Stimulated activated CD8-positive, alpha-beta memory T cell treated with anti-CD3 and anti-CD28 coated beads, Interleukin-7, amount 100 ng/mL, for 4 hours (primary cell): ENCODE data around the gene VSTM4.

Source experiments
- DNase-seq, 2 donors: peaks; one replicate each; pipeline ENCODE4 v3.0.0-alpha.2; 2020; ENCODE audit warnings: low read depth in 2 of 2

Gene VSTM4

DNA sequence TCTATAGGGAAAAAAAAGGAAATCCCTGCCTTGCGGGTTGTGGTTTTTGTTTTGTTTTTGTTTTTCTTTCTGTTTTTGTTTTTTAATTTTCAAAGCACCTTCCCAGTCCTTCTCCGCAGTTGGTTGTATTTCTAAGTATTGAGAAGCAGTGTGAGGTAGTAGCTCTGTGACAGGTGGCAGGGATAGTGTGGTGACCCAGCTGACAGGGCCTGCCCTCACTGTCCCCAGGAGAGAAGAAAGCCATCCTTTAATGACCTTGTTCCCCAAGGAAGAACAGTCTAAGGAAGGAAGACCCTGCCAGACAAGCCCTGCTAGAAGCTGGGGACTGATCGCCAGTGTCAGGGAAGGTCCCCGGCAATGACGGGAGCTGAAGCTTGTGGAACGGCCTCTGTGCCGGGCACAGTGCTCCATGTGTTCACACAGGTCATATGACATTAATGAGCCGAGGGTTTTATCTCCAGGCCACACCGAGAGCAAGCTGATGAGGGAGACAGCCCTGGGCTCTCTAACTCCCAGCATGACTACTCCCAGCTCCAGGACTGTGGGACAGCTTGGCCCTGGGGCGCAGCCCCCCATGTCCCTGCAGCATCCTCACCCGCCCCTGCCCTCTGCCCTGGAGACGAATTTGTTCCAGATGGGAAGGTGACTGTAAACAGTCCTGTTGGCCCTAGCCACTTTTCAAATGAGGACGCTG lies 106.7 kb downstream of the VSTM4 start:
- no peak for DNase-seq

GRCh38 chr10:49008091-49008490 lies 107.2 kb downstream of the VSTM4 start:
- no peak for DNase-seq

DNA sequence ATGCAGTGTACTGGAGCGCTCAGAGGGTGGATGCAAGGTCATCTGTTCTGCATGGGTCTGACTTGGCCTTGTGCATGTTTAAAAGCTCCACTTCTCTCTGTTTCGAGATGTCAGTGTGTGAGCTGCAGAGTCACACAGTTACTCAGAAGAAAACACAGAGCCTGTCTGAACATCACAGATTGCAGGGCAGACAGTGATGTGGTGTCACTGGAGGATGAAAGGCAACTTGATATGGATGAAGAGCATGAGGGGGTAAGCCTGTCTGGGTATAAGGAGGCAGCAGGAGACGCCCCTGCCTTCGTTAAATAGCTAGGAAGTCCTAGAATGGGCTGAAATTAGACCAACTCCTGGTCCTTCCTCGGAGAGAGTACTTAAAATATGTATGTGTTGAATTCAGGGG lies 108.2 kb downstream of the VSTM4 start:
- no peak for DNase-seq

DNA sequence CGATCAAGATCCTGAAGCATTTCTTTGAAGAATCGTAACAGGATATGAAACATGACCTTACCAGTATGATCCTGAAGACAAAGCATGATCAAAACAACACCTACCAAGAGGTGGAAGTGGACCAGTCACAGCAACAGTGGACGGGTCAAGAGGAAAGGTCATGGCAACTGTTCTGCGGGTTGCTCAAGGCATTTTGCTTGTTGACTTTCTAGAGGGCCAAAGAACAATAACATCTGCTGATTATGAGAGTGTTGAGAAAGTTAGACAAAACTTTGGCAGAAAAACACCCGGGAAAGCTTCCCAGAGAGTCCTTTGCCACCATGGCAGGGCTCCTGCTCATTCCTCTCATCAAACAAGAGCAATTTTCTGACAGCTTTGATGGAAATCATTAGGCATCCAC lies 110.1 kb downstream of the VSTM4 start:
- no peak for DNase-seq

DNA sequence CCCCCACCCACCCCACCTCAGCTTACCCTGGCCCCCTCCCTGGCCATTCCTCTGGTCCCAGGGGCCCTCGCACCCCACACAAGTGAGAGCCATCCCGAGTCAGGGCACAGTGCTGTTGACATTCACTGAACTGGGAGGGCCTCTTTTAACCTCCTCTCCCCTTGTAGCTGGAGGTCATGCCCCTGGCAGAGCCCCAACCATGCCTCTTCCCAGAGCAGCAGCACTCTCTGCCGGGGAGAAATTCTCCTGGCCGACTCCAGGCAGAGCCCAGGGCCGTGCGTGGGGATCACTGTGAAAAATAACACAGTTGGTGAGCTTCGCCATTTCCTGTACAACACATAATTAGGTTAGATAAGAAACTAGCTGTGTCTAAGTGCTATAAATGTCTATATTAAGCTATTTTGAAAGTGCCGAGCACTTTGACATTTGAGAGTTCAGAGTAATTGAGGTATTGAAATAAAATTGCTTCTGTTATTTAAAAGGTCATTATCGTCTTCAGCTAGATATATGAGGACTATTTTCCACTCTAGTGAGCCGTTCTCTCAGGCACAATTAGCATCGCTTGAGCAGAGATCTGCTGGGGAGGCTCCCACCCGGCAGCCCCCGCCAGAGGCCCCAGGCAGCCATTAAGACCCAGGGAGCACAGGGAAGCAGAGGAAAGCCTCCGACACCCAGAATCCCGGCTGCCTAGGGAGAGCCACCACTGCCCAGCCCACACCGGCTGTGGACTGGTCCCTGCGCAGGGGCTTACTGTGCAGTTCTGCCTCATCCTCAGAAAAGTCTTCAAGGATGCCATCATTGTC lies 113.3 kb downstream of the VSTM4 start:
- DNase-seq = no peak

- DNase-seq = no peak
Observed at GRCh38 chr10:49001402-49001801, 113.9 kb downstream of the VSTM4 start.

DNA sequence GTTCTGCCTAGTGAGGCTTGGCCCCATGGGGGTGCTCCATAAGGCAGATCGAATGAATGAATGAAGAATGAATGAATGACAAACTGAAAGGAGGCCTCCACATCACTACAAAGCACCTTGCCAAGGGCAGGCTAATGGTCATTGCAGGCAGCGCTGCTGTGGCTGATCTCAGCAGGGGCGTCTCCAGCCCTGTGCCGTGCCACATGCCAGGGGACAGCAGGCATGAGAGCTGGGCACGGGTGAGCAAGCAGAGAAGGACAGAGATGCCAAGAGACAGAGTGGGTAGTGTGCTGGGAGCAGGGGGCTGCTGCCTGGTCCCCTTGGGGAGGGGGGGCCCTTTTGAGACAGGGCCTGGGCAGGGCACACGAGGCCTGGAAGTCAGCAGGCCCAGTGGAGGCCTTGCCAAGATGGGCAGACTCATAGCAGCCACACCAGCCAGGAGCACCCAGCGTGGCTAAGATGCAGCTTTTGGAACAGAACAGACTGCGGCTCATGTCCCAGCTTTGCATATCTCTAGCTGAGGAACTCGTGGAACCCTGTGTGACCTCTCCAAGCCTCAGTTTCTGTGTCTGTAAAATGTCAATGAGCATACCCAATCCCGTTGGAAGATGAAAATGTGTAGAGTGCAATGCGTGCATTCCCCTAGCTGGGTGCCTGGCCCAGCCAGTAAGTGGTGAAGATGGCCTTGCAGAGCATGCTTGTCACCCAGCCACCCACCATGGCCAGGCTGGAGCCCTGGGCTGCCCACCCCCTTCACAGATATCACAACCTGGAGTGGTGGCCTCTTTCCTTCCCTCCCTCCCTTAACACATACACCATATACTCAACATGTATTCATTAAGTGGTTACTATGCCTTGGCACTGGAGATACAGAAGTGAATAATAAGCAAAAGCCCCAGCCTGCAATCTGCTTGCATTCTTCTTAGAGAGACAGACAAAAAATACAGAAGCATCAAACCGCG lies 114.6 kb downstream of the VSTM4 start:
- no peak for DNase-seq

- no peak for DNase-seq
Observed at GRCh38 chr10:48999346-48999745, 116.0 kb downstream of the VSTM4 start.

DNA sequence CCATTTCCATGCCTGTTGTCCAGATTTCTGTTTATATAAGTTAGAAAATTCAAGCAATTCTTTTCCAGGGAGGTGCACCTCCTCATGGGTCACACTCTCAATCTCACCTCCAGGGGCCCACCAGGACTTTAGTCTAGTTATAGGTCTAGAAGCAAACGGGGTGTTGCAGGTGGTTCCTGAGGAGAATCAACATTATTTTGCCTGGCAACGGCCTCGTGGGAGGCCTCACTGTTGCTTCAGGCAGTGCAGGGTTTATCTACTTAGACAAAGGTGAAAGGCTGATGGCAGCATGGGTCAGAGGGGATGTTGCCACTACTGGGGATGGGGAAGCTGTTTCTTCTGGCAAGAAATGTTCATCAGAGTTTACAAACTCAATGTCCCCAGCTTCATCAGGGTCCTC lies 119.0 kb downstream of the VSTM4 start:
- DNase-seq = no peak

DNA sequence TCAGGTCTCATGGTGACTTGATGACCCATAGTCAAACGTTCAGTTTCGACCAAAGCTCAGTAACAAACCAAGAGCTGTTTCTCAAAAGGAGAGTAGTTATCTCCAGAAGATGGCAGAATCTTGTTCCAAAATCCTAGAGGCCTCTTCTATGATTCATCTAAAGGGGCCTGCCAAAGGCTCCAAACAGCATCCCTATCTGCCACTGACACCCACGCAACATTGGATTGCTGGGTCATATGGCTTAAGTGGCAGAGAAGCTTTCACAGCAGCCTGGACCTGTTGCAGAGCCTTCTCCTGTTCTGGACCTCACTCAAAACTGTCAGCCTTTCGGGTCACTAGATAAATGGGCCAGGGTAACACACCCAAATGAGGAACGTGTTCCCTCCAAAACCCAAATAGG lies 121.7 kb downstream of the VSTM4 start:
- DNase-seq = no peak

- no peak for DNase-seq
Observed at GRCh38 chr10:48990226-48990625, 125.1 kb downstream of the VSTM4 start.

GRCh38 chr10:48985621-48986158 lies 129.6 kb downstream of the VSTM4 start:
- DNase-seq = no peak

GRCh38 chr10:48983648-48984351 lies 131.5 kb downstream of the VSTM4 start:
- DNase-seq = no peak

DNA sequence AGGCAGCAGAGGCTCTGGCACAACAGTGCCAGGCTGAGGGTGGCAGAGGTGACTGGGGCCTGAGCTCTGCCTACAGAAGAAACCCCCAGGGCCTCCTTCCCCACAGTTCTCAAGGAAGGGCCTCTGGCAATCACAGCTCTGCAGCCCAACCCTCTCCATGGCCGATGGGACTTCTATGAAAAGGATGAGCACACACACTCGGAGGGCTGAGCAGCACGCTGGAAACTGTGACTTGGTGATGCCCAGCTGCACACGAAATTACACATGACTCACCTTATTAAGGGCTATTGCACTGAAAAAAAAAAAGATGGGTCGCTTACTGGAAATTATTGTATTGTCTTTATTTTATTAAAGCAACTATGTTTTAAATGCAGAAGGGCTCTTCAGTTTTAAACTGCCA lies 132.7 kb downstream of the VSTM4 start:
- no peak for DNase-seq

GRCh38 chr10:48981310-48981907 lies 133.9 kb downstream of the VSTM4 start:
- no peak for DNase-seq

DNA sequence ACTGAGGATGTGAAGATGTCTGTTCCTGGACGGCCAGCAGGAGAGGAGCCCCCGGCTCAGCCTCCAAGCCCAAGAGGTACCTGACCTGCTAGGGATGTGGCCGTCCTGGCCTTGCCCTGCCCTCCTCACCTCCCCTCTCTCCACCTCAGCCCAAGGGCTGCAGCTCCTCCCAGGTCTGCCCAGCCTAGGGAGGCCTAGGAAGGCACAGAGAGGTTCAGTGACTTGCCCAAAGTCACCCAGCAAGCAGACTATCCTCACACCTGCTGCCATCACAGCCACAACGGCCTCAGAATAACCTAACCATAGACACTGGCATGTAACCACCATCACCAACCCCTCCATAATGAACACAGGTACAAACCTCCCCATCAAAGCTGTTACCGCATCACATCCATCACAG lies 137.0 kb downstream of the VSTM4 start:
- DNase-seq = no peak

DNA sequence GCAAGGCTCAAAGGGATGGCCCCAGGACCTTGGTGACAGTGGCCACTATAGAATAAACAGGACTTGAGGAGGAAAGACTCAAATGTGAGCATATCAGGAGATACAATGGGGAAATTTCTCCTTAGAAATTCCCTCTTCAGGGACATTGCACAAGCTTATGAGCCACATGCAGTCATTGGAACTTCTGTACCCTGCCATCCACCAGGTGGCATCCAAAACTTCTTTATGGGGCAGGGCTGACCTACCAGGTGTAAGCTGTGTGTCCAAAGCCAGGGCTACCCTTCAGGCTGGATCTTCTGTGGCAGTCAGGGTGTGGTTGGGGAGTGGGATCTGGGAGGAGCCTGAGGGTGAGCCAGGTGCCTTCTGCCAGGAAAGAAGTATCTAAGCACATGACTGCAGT lies 139.1 kb downstream of the VSTM4 start:
- no peak for DNase-seq

DNA sequence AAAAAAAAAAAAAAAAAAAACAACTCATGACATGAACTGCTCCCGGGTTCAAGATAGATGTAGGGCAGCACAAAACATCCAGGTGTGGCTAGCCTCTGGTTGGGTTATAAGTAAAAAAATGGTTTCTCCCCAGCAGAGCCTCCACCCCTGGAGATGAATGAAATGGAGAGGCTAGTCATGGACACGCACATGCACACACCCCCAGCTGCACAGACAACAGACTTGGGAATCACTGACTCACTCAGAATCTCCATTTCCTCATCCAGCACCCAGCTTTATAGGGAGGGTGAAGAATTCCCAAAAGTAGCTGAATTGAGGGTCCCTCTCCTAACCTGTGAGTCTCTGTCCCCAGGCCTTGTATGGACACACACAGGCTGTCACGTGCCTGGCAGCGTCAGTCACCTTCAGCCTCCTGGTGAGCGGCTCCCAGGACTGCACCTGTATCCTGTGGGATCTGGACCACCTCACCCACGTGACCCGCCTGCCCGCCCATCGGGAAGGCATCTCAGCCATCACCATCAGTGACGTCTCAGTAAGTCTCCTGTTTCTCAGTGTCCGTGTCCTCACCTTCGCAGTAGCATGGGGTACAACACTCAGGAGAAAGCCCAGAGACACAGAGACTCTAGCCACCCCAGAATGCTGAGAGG lies 140.7 kb downstream of the VSTM4 start:
- no peak for DNase-seq

DNA sequence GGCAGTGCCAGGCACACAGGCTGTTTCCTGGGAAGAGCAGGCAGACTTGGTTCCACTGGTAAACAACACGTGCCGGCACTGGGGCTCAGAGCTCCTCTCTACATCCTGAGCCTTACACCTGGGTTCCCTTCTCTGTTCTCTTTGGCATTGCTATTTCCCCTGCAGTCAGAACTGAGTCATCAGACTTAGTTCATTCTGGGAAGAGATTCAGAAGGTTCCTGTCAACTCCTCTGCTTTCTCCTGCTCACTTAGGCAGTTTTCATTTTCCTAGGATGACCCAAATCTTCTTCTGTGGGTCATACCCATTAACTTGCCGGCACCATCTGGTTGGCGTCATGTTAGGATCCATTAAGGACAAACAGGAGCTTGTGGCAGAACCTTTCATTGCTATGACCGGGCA lies 142.3 kb downstream of the VSTM4 start:
- no peak for DNase-seq

DNA sequence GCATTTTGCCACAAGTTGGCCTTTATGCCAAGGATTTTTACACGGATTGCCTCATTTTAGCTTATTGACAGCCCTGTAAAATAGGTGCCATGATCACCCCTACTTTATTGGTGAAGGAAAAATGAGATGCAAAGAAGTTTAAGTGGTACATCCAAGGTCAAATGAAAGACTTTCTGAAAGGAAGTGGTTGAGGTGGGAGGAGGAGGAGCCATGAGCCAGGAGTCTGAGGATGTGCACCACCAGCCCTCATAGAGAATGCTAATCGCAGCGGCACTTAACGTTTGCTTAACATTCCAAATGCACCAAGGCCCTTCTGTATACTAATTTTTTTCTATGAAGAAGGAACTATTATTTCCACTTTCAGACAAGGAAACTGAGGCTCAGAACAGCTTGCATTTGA lies 144.7 kb downstream of the VSTM4 start:
- no peak for DNase-seq
